ENCODE measurements around the gene ZNF879. TPM values are rescaled to one million over a fixed set of nuclear protein-coding genes. Genes with fewer than 3 reads are reported as not detected.

Gene ZNF879
- total RNA-seq, result 1 to 10 TPM; 3.9 to 4.7 TPM

- peak; percentile 93 for DNase-seq
- Mint-ChIP-seq H3K9me3 (peaks cover 35% of the 10 kb centered on the region), H3K4me3 (peak within 1 kb of the TSS; percentile 87), H3K36me3 (ENCODE audit: low read depth) (peaks cover 45% of the 10 kb centered on the region), H3K27ac (peak within 1 kb of the TSS; percentile 62), H3K4me1 (peaks cover 10% of the 10 kb centered on the region), H3K27me3 (peaks cover 2% of the 10 kb centered on the region)
- CTCF ChIA-PET, result interaction anchor here (2.0 kb wide), 1 partner anchor 37 kb away, joined by 6 read pairs; the partner anchor contains the start of gene ZNF354C
- POLR2A ChIA-PET, result interaction anchor here (2.1 kb wide), 1 partner anchor 37 kb away, joined by 10 read pairs; the partner anchor contains the start of gene ZNF354C
These were observed at the start of gene ZNF879 for GRCh38 chr5:179023528-179024189. Gene ZNF879 (plus strand): TSS chr5:179023804. CDS start chr5:179025005, 1,201 bp downstream.

- H3K4me1 Mint-ChIP-seq, result no peaks in the 10 kb centered on the region
- H3K9me3 Mint-ChIP-seq, result peaks cover 51% of the 10 kb centered on the region
- ChIA-PET POLR2A (no interaction called here), CTCF (no interaction called here)
- H3K4me3 Mint-ChIP-seq, result no peak overlapping the region
- no peaks in the 10 kb centered on the region for H3K27me3 Mint-ChIP-seq
- no peak overlapping the region for H3K27ac Mint-ChIP-seq
- no peak for DNase-seq
- no peaks in the 10 kb centered on the region for H3K36me3 Mint-ChIP-seq (ENCODE audit: low read depth)
These were observed 42.2 kb upstream of the ZNF879 start for GRCh38 chr5:178981381-178981780.

- Mint-ChIP-seq H3K4me3 (no peak overlapping the region), H3K36me3 (ENCODE audit: low read depth) (no peaks in the 10 kb centered on the region), H3K9me3 (peaks cover 44% of the 10 kb centered on the region), H3K27ac (no peak overlapping the region), H3K4me1 (no peaks in the 10 kb centered on the region), H3K27me3 (no peaks in the 10 kb centered on the region)
- POLR2A ChIA-PET, result no interaction called here
- CTCF ChIA-PET, result no interaction called here
- DNase-seq, result no peak
These were observed 40.7 kb upstream of the ZNF879 start for GRCh38 chr5:178982941-178983340.

GRCh38 chr5:178983728-178984127, 39.9 kb upstream of the ZNF879 start:
- H3K4me3 Mint-ChIP-seq, result no peak overlapping the region
- no peaks in the 10 kb centered on the region for H3K4me1 Mint-ChIP-seq
- H3K36me3 Mint-ChIP-seq (ENCODE audit: low read depth), result no peaks in the 10 kb centered on the region
- no peak for DNase-seq
- H3K27ac Mint-ChIP-seq, result no peak overlapping the region
- POLR2A ChIA-PET, result no interaction called here
- CTCF ChIA-PET, result no interaction called here
- no peaks in the 10 kb centered on the region for H3K27me3 Mint-ChIP-seq
- peaks cover 44% of the 10 kb centered on the region for H3K9me3 Mint-ChIP-seq

GRCh38 chr5:178984145-178985072, 39.2 kb upstream of the ZNF879 start:
- Mint-ChIP-seq H3K27me3 (no peaks in the 10 kb centered on the region), H3K36me3 (ENCODE audit: low read depth) (no peaks in the 10 kb centered on the region), H3K9me3 (peaks cover 44% of the 10 kb centered on the region), H3K4me1 (no peaks in the 10 kb centered on the region), H3K27ac (no peak overlapping the region), H3K4me3 (no peak overlapping the region)
- ChIA-PET POLR2A (no interaction called here), CTCF (no interaction called here)
- no peak for DNase-seq

GRCh38 chr5:178986326-178986960, 37.2 kb upstream of the ZNF879 start:
- ChIA-PET CTCF (no interaction called here), POLR2A (no interaction called here)
- Mint-ChIP-seq H3K27ac (no peak overlapping the region), H3K4me1 (no peaks in the 10 kb centered on the region), H3K36me3 (ENCODE audit: low read depth) (no peaks in the 10 kb centered on the region), H3K27me3 (no peaks in the 10 kb centered on the region), H3K4me3 (no peak overlapping the region), H3K9me3 (peaks cover 38% of the 10 kb centered on the region)
- no peak for DNase-seq

- peaks cover 4% of the 10 kb centered on the region for H3K36me3 Mint-ChIP-seq (ENCODE audit: low read depth)
- DNase-seq, result no peak
- CTCF ChIA-PET, result no interaction called here
- POLR2A ChIA-PET, result no interaction called here
- H3K4me1 Mint-ChIP-seq, result no peaks in the 10 kb centered on the region
- peaks cover 25% of the 10 kb centered on the region for H3K9me3 Mint-ChIP-seq
- H3K4me3 Mint-ChIP-seq, result no peak overlapping the region
- no peak overlapping the region for H3K27ac Mint-ChIP-seq
- peaks cover 5% of the 10 kb centered on the region for H3K27me3 Mint-ChIP-seq
These were observed 35.0 kb upstream of the ZNF879 start for GRCh38 chr5:178988436-178989220.

- H3K4me3 Mint-ChIP-seq, result no peak overlapping the region
These were observed 34.3 kb upstream of the ZNF879 start for GRCh38 chr5:178989311-178989710.

GRCh38 chr5:178990491-178990890, 33.1 kb upstream of the ZNF879 start:
- no peak for DNase-seq
- no peak overlapping the region for H3K27ac Mint-ChIP-seq
- peaks cover 14% of the 10 kb centered on the region for H3K27me3 Mint-ChIP-seq
- POLR2A ChIA-PET, result no interaction called here
- H3K36me3 Mint-ChIP-seq (ENCODE audit: low read depth), result peaks cover 6% of the 10 kb centered on the region
- CTCF ChIA-PET, result no interaction called here
- H3K4me3 Mint-ChIP-seq, result no peak overlapping the region
- peaks cover 1% of the 10 kb centered on the region for H3K4me1 Mint-ChIP-seq
- peaks cover 23% of the 10 kb centered on the region for H3K9me3 Mint-ChIP-seq

More at GRCh38 chr5:178989311-178989710, 34.3 kb upstream of the ZNF879 start:
- Mint-ChIP-seq H3K27ac (no peak overlapping the region), H3K4me1 (no peaks in the 10 kb centered on the region), H3K9me3 (peaks cover 23% of the 10 kb centered on the region), H3K36me3 (ENCODE audit: low read depth) (peaks cover 4% of the 10 kb centered on the region), H3K27me3 (peaks cover 11% of the 10 kb centered on the region)
- ChIA-PET POLR2A (no interaction called here), CTCF (no interaction called here)
- DNase-seq, result no peak

GRCh38 chr5:178991190-178992145, 32.1 kb upstream of the ZNF879 start:
- H3K36me3 Mint-ChIP-seq (ENCODE audit: low read depth), result peaks cover 8% of the 10 kb centered on the region
- DNase-seq, result no peak
- ChIA-PET POLR2A (no interaction called here), CTCF (no interaction called here)
- no peak overlapping the region for H3K27ac Mint-ChIP-seq
- no peak overlapping the region for H3K4me3 Mint-ChIP-seq
- H3K27me3 Mint-ChIP-seq, result peaks cover 17% of the 10 kb centered on the region
- H3K9me3 Mint-ChIP-seq, result peaks cover 23% of the 10 kb centered on the region
- peaks cover 2% of the 10 kb centered on the region for H3K4me1 Mint-ChIP-seq

- H3K27me3 Mint-ChIP-seq, result peaks cover 17% of the 10 kb centered on the region
- DNase-seq, result no peak
- H3K9me3 Mint-ChIP-seq, result peaks cover 19% of the 10 kb centered on the region
- H3K4me1 Mint-ChIP-seq, result peaks cover 2% of the 10 kb centered on the region
- peaks cover 8% of the 10 kb centered on the region for H3K36me3 Mint-ChIP-seq (ENCODE audit: low read depth)
- H3K4me3 Mint-ChIP-seq, result no peak overlapping the region
- H3K27ac Mint-ChIP-seq, result no peak overlapping the region
- ChIA-PET POLR2A (no interaction called here), CTCF (no interaction called here)
These were observed 31.2 kb upstream of the ZNF879 start for GRCh38 chr5:178992291-178992895.
